H9 (cell line): ENCODE results near the gene ADCY1. TPM values are rescaled to one million over a fixed set of nuclear protein-coding genes. Genes with fewer than 3 reads are reported as not detected.
A peak's percentile ranks its signal among the peaks of the same experiment; 100 is the strongest.

Experiments
- DNase-seq: peaks from one replicate; pipeline ENCODE4 v3.0.0-alpha.2; 2017
- H2AFZ ChIP-seq: one replicate; pipeline ENCODE4 v1.6.1; 2013; ENCODE audit warnings: mild to moderate bottlenecking, low read length, control low read depth, moderate library complexity
- H2AK5ac ChIP-seq: 2 replicates; pipeline ENCODE4 v1.6.1; 2013; ENCODE audit warnings: low read length, control low read depth, mixed read lengths; ENCODE audit not compliant: insufficient read length
- H2BK120ac ChIP-seq: one replicate; pipeline ENCODE4 v1.6.1; 2013; ENCODE audit warnings: low read depth, mild to moderate bottlenecking, low read length, control low read depth, inconsistent platforms; ENCODE audit not compliant: poor library complexity, severe bottlenecking
- H2BK12ac ChIP-seq: 2 replicates; pipeline ENCODE4 v1.6.1; 2013; ENCODE audit warnings: low read length, control low read depth, mixed read lengths, low read depth; ENCODE audit not compliant: insufficient read length
- H2BK15ac ChIP-seq: 2 replicates; pipeline ENCODE4 v1.6.1; 2013; ENCODE audit warnings: low read depth, low read length, control low read depth
- H2BK20ac ChIP-seq: one replicate; pipeline ENCODE4 v1.6.1; 2013; ENCODE audit warnings: low read depth, mild to moderate bottlenecking, low read length, control low read depth, inconsistent platforms; ENCODE audit not compliant: poor library complexity, severe bottlenecking
- H2BK5ac ChIP-seq: 2 replicates; pipeline ENCODE4 v1.6.1; 2013; ENCODE audit warnings: low read length, control low read depth, mixed read lengths; ENCODE audit not compliant: insufficient read length
- H3K14ac ChIP-seq: 2 replicates; pipeline ENCODE4 v1.6.1; 2013; ENCODE audit warnings: low read length, control low read depth; ENCODE audit not compliant: insufficient read depth
- H3K18ac ChIP-seq: 2 replicates; pipeline ENCODE4 v1.6.1; 2013; ENCODE audit warnings: low read depth, mild to moderate bottlenecking, mixed read lengths, low read length, control low read depth; ENCODE audit not compliant: insufficient read length
- H3K23ac ChIP-seq: 2 replicates; pipeline ENCODE4 v1.6.1; 2013; ENCODE audit warnings: low read length, control low read depth, mixed read lengths, low read depth; ENCODE audit not compliant: insufficient read length
- H3K23me2 ChIP-seq: 2 replicates; pipeline ENCODE4 v1.6.1; 2013; ENCODE audit warnings: low read depth, mild to moderate bottlenecking, mixed read lengths, low read length, control low read depth; ENCODE audit not compliant: insufficient read length, poor library complexity, severe bottlenecking
- H3K27ac ChIP-seq: 2 replicates; pipeline ENCODE4 v1.5.1; 2013; ENCODE audit warnings: low read length, control low read depth, mixed read lengths, low read depth; ENCODE audit not compliant: insufficient read length
- H3K27me3 ChIP-seq: 2 replicates; pipeline ENCODE4 v1.6.1; 2013; ENCODE audit warnings: low read length, control low read depth, inconsistent platforms; ENCODE audit not compliant: insufficient read depth
- H3K4ac ChIP-seq: 2 replicates; pipeline ENCODE4 v1.6.1; 2013; ENCODE audit warnings: low read depth, mild to moderate bottlenecking, control low read depth, inconsistent platforms, low read length, moderate library complexity
- H3K4me1 ChIP-seq: 2 replicates; pipeline ENCODE4 v1.6.1; 2013; ENCODE audit warnings: low read length, control low read depth, inconsistent platforms; ENCODE audit not compliant: insufficient read depth
- H3K4me2 ChIP-seq: 2 replicates; pipeline ENCODE4 v1.6.1; 2013; ENCODE audit warnings: low read length, control low read depth, mixed read lengths; ENCODE audit not compliant: insufficient read length, insufficient read depth
- H3K56ac ChIP-seq: 2 replicates; pipeline ENCODE4 v1.6.1; 2013; ENCODE audit warnings: low read depth, mild to moderate bottlenecking, mixed read lengths, low read length, control low read depth; ENCODE audit not compliant: insufficient read length
- H3K79me1 ChIP-seq: 2 replicates; pipeline ENCODE4 v1.6.1; 2013; ENCODE audit warnings: low read depth, mild to moderate bottlenecking, moderate library complexity, low read length, control low read depth, inconsistent platforms; ENCODE audit not compliant: insufficient read depth, poor library complexity, severe bottlenecking
- H3K79me2 ChIP-seq: 2 replicates; pipeline ENCODE4 v1.6.1; 2013; ENCODE audit warnings: low read length, control low read depth, inconsistent platforms; ENCODE audit not compliant: insufficient read depth
- H3K9ac ChIP-seq: 2 replicates; pipeline ENCODE4 v1.6.1; 2013; ENCODE audit warnings: low read length, control low read depth, mixed read lengths; ENCODE audit not compliant: insufficient read length; ENCODE audit errors: extremely low read depth
- H3K9me3 ChIP-seq: one replicate; pipeline ENCODE4 v1.6.1; 2013; ENCODE audit warnings: low read depth, low read length, inconsistent platforms; ENCODE audit not compliant: control insufficient read depth
- H3T11ph ChIP-seq: one replicate; pipeline ENCODE4 v1.6.1; 2013; ENCODE audit warnings: mild to moderate bottlenecking, low read length, control low read depth, inconsistent platforms
- H4K20me1 ChIP-seq: one replicate; pipeline ENCODE4 v1.6.1; 2013; ENCODE audit not compliant: control insufficient read depth, insufficient read length, insufficient read depth
- H4K5ac ChIP-seq: 2 replicates; pipeline ENCODE4 v1.6.1; 2013; ENCODE audit warnings: low read depth, mild to moderate bottlenecking, mixed read lengths, low read length, control low read depth; ENCODE audit not compliant: insufficient read length
- H4K8ac ChIP-seq: replicated peaks from 2 replicates; pipeline ENCODE4 v1.6.1; 2013; ENCODE audit warnings: low read length, control low read depth, mixed read lengths, low read depth; ENCODE audit not compliant: insufficient read length
- H4K91ac ChIP-seq: 2 replicates; pipeline ENCODE4 v1.6.1; 2013; ENCODE audit warnings: low read depth, mild to moderate bottlenecking, moderate library complexity, mixed read lengths, low read length, control low read depth; ENCODE audit not compliant: insufficient read length
- H3K27ac Mint-ChIP-seq, 3 experiments: 2 replicates in 2 of 3; 3 replicates in 1 of 3; pipeline ENCODE4 v1.8.0; 2020 to 2021; ENCODE audit warnings: mixed read lengths in 3 of 3, mild to moderate bottlenecking in 1 of 3, moderate library complexity in 1 of 3
- H3K27me3 Mint-ChIP-seq: 2 replicates; pipeline ENCODE4 v1.8.0; 2021; ENCODE audit warnings: low read depth, mild to moderate bottlenecking, moderate library complexity, mixed read lengths
- H3K36me3 Mint-ChIP-seq, 3 experiments: 2 replicates in 2 of 3; 3 replicates in 1 of 3; pipeline ENCODE4 v1.8.0; 2020 to 2021; ENCODE audit warnings: low read depth in 3 of 3, mixed read lengths in 3 of 3; ENCODE audit not compliant: insufficient read depth in 1 of 3
- H3K4me1 Mint-ChIP-seq, 2 experiments: 2 replicates each; pipeline ENCODE4 v1.8.0; 2020; ENCODE audit warnings: mixed read lengths in 2 of 2
- H3K4me3 Mint-ChIP-seq, 2 experiments: 2 replicates in 1 of 2; 3 replicates in 1 of 2; pipeline ENCODE4 v1.8.0; 2020 to 2021; ENCODE audit warnings: mild to moderate bottlenecking in 2 of 2, mixed read lengths in 2 of 2, moderate library complexity in 1 of 2
- H3K9me3 Mint-ChIP-seq, 2 experiments: 2 replicates in 1 of 2; 3 replicates in 1 of 2; pipeline ENCODE4 v1.8.0; 2020; ENCODE audit warnings: mild to moderate bottlenecking in 2 of 2, mixed read lengths in 2 of 2, moderate library complexity in 1 of 2
- CTCF ChIP-seq: fragments of 200-600 bp; sonication (generic); conservative IDR thresholded peaks from 3 replicates; pipeline ENCODE4 v1.8.0; 2021; ENCODE audit warnings: antibody characterized with exemption, mild to moderate bottlenecking
- WGBS: extraction: QIAGEN DNeasy Blood & Tissue Kit; methylation state at CpG from one replicate; pipeline ENCODE4 v1.1.7; 2013; ENCODE audit warnings: missing lambda C conversion rate, low lambda C conversion rate, mixed read lengths; ENCODE audit not compliant: insufficient read length; ENCODE audit errors: extremely low coverage; 5-methylcytosine and 5-hydroxymethylcytosine counted together
- total RNA-seq: library from RNA; stranded (reverse); gene quantifications from 2 replicates; pipeline ENCODE4 v1.2.1, GENCODE V29; 2021

Gene ADCY1
- total RNA-seq, 1 experiment from 2014 or later: 21.6 TPM

- no peak overlapping the region for H4K8ac ChIP-seq
- no peak overlapping the region for H3K9ac ChIP-seq
- Mint-ChIP-seq H3K27me3 (peaks cover 51% of the 10 kb centered on the region), H3K9me3 (peaks cover 0 to 3% of the 10 kb centered on the region in 2 experiments; a peak in 1 of 5 replicates), H3K27ac (no peak overlapping the region), H3K36me3 (no peaks in the 10 kb centered on the region; a peak in 2 of 7 replicates), H3K4me3 (peak overlapping the region; percentile 70 to 81), H3K4me1 (peaks cover 35 to 42% of the 10 kb centered on the region in 2 experiments)
- no peak overlapping the region for H2BK120ac ChIP-seq
- H2AFZ ChIP-seq: no peak overlapping the region
- peak; percentile 34 for DNase-seq
- H4K91ac ChIP-seq: no peak overlapping the region
- no peak overlapping the region for H2BK5ac ChIP-seq
- WGBS: no CpG with 5 or more reads among the region's 11 CpGs
- H3T11ph ChIP-seq: no peak overlapping the region
- H3K79me1 ChIP-seq: no peaks in the 10 kb centered on the region
- H3K27ac ChIP-seq: no peak overlapping the region
- no peak overlapping the region for H3K4ac ChIP-seq
- H3K4me2 ChIP-seq: peak overlapping the region; percentile 57
- peaks cover 2% of the 10 kb centered on the region; the same call in 1 of the 2 replicates for H3K4me1 ChIP-seq
- peaks cover 19% of the 10 kb centered on the region for H3K23me2 ChIP-seq
- no peak overlapping the region for H2BK20ac ChIP-seq
- H3K23ac ChIP-seq: no peak overlapping the region
- no peaks in the 10 kb centered on the region for H3K9me3 ChIP-seq
- no peak overlapping the region for H3K56ac ChIP-seq
- H2AK5ac ChIP-seq: no peak overlapping the region
- no peak overlapping the region for H2BK12ac ChIP-seq
- H3K14ac ChIP-seq: no peak overlapping the region
- no peak overlapping the region for H4K5ac ChIP-seq
- no peaks in the 10 kb centered on the region for H4K20me1 ChIP-seq
- no peak for TF ChIP-seq CTCF
- no peak overlapping the region for H3K18ac ChIP-seq
- no peaks in the 10 kb centered on the region for H3K79me2 ChIP-seq
- H2BK15ac ChIP-seq: no peak overlapping the region
- peaks cover 25% of the 10 kb centered on the region; the same call in 1 of the 2 replicates for H3K27me3 ChIP-seq
Measured at GRCh38 chr7:45573204-45573603, 964 bp upstream of the ADCY1 start.
